ENCODE measurements around the gene CCDC61. TPM values are rescaled to one million over a fixed set of nuclear protein-coding genes. Genes with fewer than 3 reads are reported as not detected.

The CCDC61 gene
- total RNA-seq, 1 experiment from 2014 or later, result 6.3 TPM

DNA sequence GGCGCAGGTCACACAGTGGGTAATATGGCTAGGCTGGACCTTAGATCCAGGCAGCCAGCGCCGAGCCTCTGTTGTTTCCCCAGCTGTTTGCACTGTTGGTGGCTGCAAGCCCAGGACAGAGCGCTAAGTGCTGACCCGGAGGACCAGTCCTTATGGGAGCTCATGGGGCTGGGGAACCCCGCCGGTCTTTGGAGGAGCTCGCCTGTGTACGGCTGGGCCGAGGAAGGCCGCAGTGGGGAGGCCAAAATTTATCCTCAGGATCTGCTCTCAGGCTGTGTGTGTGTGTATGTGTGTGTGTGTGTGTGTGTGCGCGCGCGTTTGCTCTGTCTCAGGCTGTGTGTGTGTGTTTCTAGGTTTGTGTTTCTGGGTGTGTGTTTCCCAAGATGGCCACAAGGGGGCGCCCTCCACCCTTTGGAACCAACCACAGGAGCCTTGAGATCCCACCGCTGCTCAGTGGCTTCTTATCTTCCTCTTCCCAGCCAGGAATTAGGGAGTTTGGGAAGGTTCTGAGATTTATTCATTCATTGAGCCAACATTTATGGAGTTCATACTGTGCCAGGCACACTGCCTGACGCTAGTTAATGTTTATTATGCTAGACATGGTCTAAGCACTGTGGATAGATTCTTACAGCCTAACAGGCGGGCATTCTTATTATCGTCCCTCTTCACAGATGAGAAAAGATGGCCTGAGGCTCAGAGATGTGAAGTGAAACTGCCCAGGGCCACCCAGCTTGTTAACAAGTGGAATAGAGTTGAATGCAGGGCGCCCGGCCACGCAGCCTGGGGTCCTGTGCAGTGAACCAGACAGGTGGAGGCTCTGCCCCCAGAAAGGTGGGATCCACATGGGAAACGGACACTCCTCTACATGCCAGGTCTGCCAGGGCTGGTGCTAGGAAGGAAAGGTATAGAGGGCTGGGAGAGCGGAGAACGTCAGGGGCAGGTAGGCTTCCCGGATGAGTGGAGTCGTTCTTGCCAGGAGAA lies 14.6 kb downstream of the CCDC61 start:
- peak; percentile 71 for DNase-seq
- H3K27me3 ChIP-seq (ENCODE audit: low read length), result no peaks in the 10 kb centered on the region
- H3K9ac ChIP-seq (ENCODE audit: low read length), result no peak overlapping the region
- ChIA-PET POLR2A (ENCODE audit: unreplicated experiment) (no interaction called here), CTCF (interaction anchor here (1.1 kb wide), 1 partner anchor 14 kb away, joined by 3 read pairs; the partner anchor contains the start of gene CCDC61)
- no peaks in the 10 kb centered on the region for H3K79me2 ChIP-seq (ENCODE audit: low read length)
- no peaks in the 10 kb centered on the region for H3K36me3 ChIP-seq (ENCODE audit: low read depth, low read length)
- no peaks in the 10 kb centered on the region for H3F3A ChIP-seq (ENCODE audit: low read length, unreplicated experiment)
- no peak overlapping the region for H3K4me3 ChIP-seq (ENCODE audit: low read length)
- no peak overlapping the region for H2AFZ ChIP-seq (ENCODE audit: low read length)
- no peaks in the 10 kb centered on the region for H3K9me3 ChIP-seq (ENCODE audit: low read length)
- peak; percentile 79 for ATAC-seq
- H3K4me1 ChIP-seq (ENCODE audit: insufficient read depth, low read length), result no peaks in the 10 kb centered on the region
- TF ChIP-seq, protein P1, sequence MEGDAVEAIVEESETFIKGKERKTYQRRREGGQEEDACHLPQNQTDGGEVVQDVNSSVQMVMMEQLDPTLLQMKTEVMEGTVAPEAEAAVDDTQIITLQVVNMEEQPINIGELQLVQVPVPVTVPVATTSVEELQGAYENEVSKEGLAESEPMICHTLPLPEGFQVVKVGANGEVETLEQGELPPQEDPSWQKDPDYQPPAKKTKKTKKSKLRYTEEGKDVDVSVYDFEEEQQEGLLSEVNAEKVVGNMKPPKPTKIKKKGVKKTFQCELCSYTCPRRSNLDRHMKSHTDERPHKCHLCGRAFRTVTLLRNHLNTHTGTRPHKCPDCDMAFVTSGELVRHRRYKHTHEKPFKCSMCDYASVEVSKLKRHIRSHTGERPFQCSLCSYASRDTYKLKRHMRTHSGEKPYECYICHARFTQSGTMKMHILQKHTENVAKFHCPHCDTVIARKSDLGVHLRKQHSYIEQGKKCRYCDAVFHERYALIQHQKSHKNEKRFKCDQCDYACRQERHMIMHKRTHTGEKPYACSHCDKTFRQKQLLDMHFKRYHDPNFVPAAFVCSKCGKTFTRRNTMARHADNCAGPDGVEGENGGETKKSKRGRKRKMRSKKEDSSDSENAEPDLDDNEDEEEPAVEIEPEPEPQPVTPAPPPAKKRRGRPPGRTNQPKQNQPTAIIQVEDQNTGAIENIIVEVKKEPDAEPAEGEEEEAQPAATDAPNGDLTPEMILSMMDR (conservative IDR thresholded peaks at IDR 0.05; ENCODE audit: low read depth, low read length), result peak; percentile 73
- TF ChIP-seq EZH2phosphoT487 (IDR thresholded peaks at IDR 0.05; ENCODE audit: borderline replicate concordance, low read length), result no peak
- TF ChIP-seq EZH2 (IDR thresholded peaks at IDR 0.05; ENCODE audit: low read length, unreplicated experiment), result no peak
- no TSS peak for BruUV-seq (replicated peaks)
- H3K27ac ChIP-seq (ENCODE audit: low read length), result no peak overlapping the region
- no peak overlapping the region; the same call in 1 of the 2 replicates for H3K4me2 ChIP-seq (ENCODE audit: low read length)
- intact Hi-C loops (cut with micrococcal nuclease), result no loop called here
- no peaks in the 10 kb centered on the region for H4K20me1 ChIP-seq (ENCODE audit: low read length)
- no peaks in the 10 kb centered on the region for H3K9me2 ChIP-seq (replicated peaks; ENCODE audit: low read length)

DNA sequence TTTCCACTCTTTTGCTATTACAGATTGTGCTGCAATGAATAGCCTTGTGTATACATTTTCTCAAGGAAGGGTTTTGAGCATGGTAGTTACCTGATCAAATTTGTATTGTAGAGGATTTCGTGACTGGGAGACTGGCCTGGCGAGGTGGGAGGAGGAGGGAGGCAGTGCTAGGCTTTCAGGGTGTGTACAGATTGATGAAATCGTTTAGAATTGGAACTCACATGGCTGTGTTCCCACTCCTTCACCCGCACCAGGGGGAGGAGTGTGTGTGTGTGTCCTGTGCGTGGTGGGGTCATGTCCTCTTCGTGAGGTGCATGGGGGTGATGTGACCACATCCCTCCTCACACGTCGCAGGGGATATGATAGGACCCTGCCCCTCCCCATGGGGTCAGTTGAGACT lies 19.3 kb downstream of the CCDC61 start:
- no peak overlapping the region for H3K4me2 ChIP-seq (ENCODE audit: low read length)
- H3K9me3 ChIP-seq (ENCODE audit: low read length), result no peaks in the 10 kb centered on the region
- H3K9ac ChIP-seq (ENCODE audit: low read length), result no peak overlapping the region
- TF ChIP-seq EZH2 (IDR thresholded peaks at IDR 0.05; ENCODE audit: low read length, unreplicated experiment) (no peak), EZH2phosphoT487 (IDR thresholded peaks at IDR 0.05; ENCODE audit: borderline replicate concordance, low read length) (no peak)
- TF ChIP-seq, protein P1 (conservative IDR thresholded peaks at IDR 0.05; ENCODE audit: low read depth, low read length), result no peak
- no peaks in the 10 kb centered on the region for H3K36me3 ChIP-seq (ENCODE audit: low read depth, low read length)
- H2AFZ ChIP-seq (ENCODE audit: low read length), result no peak overlapping the region
- H3K4me3 ChIP-seq (ENCODE audit: low read length), result no peak overlapping the region
- H4K20me1 ChIP-seq (ENCODE audit: low read length), result no peaks in the 10 kb centered on the region
- no peak overlapping the region for H3K27ac ChIP-seq (ENCODE audit: low read length)
- intact Hi-C loops (cut with micrococcal nuclease), result no loop called here
- no TSS peak for BruUV-seq (replicated peaks)
- no peaks in the 10 kb centered on the region for H3K79me2 ChIP-seq (ENCODE audit: low read length)
- no peaks in the 10 kb centered on the region for H3K27me3 ChIP-seq (ENCODE audit: low read length)
- H3K4me1 ChIP-seq (ENCODE audit: insufficient read depth, low read length), result no peaks in the 10 kb centered on the region
- DNase-seq (no peak), ATAC-seq (no peak)
- CTCF ChIA-PET, result no interaction called here
- POLR2A ChIA-PET (ENCODE audit: unreplicated experiment), result no interaction called here
- no peaks in the 10 kb centered on the region for H3F3A ChIP-seq (ENCODE audit: low read length, unreplicated experiment)
- no peaks in the 10 kb centered on the region for H3K9me2 ChIP-seq (replicated peaks; ENCODE audit: low read length)

All from PC-3 (cell line).